ENCODE results near the gene MEAK7. TPM values are rescaled to one million over a fixed set of nuclear protein-coding genes. Genes with fewer than 3 reads are reported as not detected.

Gene MEAK7
- 13.3 and 15.6 TPM in 2 replicates for total RNA-seq

GRCh38 chr16:84504420-84505248 lies at the start of gene MEAK7:
MEAK7 (minus strand) TSS chr16:84504659; CDS start chr16:84498086, 6,573 bp downstream.

Other genes with a start within 250 kb of the MEAK7 start
- not detected in 2 replicates for gene WFDC1, start 209.8 kb downstream of the MEAK7 start, total RNA-seq
- not detected in 2 replicates for gene ATP2C2, start 136.1 kb downstream of the MEAK7 start, total RNA-seq
- 133 and 143 TPM in 2 replicates for gene COTL1, start 113.4 kb upstream of the MEAK7 start, total RNA-seq
- gene KLHL36, start 143.9 kb upstream of the MEAK7 start, total RNA-seq = 45.6 and 90.9 TPM in 2 replicates
- 42.3 and 62.5 TPM in 2 replicates for gene USP10, start 195.3 kb upstream of the MEAK7 start, total RNA-seq